ENCODE data around the gene SLC25A15. TPM values are rescaled to one million over a fixed set of nuclear protein-coding genes. Genes with fewer than 3 reads are reported as not detected.

Gene SLC25A15
- 10 to 100 TPM in 1 of 2 donors, 1 to 10 TPM in 1; 6.2 to 15.3 TPM for total RNA-seq

- Mint-ChIP-seq H3K4me3 (peak within 1 kb of the TSS; percentile 59), H3K4me1 (ENCODE audit: low read depth in 2 of 2) (peaks cover 0 to 5% of the 10 kb centered on the region in 2 donors), H3K27ac (peak within 1 kb of the TSS; percentile 26 to 37), H3K27me3 (no peaks in the 10 kb centered on the region), H3K9me3 (no peaks in the 10 kb centered on the region), H3K36me3 (no peaks in the 10 kb centered on the region)
- DNase-seq (ENCODE audit: low spot score): peak; percentile 87
- peak; percentile 96 to 97 for ATAC-seq
These were observed at the start of gene SLC25A15 for GRCh38 chr13:40789275-40790153. TSS of gene SLC25A15 (plus strand) at chr13:40789611. CDS start at chr13:40793227, 3,616 bp downstream.

- ATAC-seq: no peak
- Mint-ChIP-seq H3K27ac (no peak overlapping the region), H3K9me3 (no peaks in the 10 kb centered on the region), H3K4me3 (no peak overlapping the region), H3K36me3 (peaks cover 5% of the 10 kb centered on the region), H3K4me1 (ENCODE audit: low read depth in 2 of 2) (no peaks in the 10 kb centered on the region), H3K27me3 (no peaks in the 10 kb centered on the region)
- DNase-seq (ENCODE audit: low spot score): no peak
These were observed 40.1 kb upstream of the SLC25A15 start for GRCh38 chr13:40749327-40749726.

GRCh38 chr13:40755082-40755700, 34.2 kb upstream of the SLC25A15 start:
- Mint-ChIP-seq H3K4me1 (ENCODE audit: low read depth in 2 of 2) (no peaks in the 10 kb centered on the region), H3K27ac (no peak overlapping the region), H3K27me3 (no peaks in the 10 kb centered on the region), H3K4me3 (no peak overlapping the region), H3K9me3 (no peaks in the 10 kb centered on the region), H3K36me3 (peaks cover 16% of the 10 kb centered on the region)
- no peak for DNase-seq (ENCODE audit: low spot score)
- no peak for ATAC-seq

- Mint-ChIP-seq H3K36me3 (peaks cover 16% of the 10 kb centered on the region), H3K27ac (no peak overlapping the region)
- ATAC-seq: no peak
These were observed 33.4 kb upstream of the SLC25A15 start for GRCh38 chr13:40756042-40756441.

GRCh38 chr13:40758811-40759210, 30.6 kb upstream of the SLC25A15 start:
- Mint-ChIP-seq H3K4me1 (ENCODE audit: low read depth in 2 of 2) (peaks cover 8 to 9% of the 10 kb centered on the region in 2 donors), H3K9me3 (no peaks in the 10 kb centered on the region)
- no peak for ATAC-seq

More at GRCh38 chr13:40756042-40756441, 33.4 kb upstream of the SLC25A15 start:
- no peak for DNase-seq (ENCODE audit: low spot score)
- H3K4me1 Mint-ChIP-seq (ENCODE audit: low read depth in 2 of 2): no peaks in the 10 kb centered on the region
- no peaks in the 10 kb centered on the region for H3K27me3 Mint-ChIP-seq
- no peak overlapping the region for H3K4me3 Mint-ChIP-seq
- no peaks in the 10 kb centered on the region for H3K9me3 Mint-ChIP-seq

GRCh38 chr13:40762849-40763248, 26.6 kb upstream of the SLC25A15 start:
- no peaks in the 10 kb centered on the region for H3K27me3 Mint-ChIP-seq
- peaks cover 5% of the 10 kb centered on the region for H3K36me3 Mint-ChIP-seq
- peaks cover 9 to 14% of the 10 kb centered on the region in 2 donors for H3K4me1 Mint-ChIP-seq (ENCODE audit: low read depth in 2 of 2)
- H3K27ac Mint-ChIP-seq: no peak overlapping the region
- no peaks in the 10 kb centered on the region for H3K9me3 Mint-ChIP-seq
- ATAC-seq (no peak), DNase-seq (ENCODE audit: low spot score) (no peak)
- no peak overlapping the region for H3K4me3 Mint-ChIP-seq

More at GRCh38 chr13:40758811-40759210, 30.6 kb upstream of the SLC25A15 start:
- Mint-ChIP-seq H3K27me3 (no peaks in the 10 kb centered on the region), H3K36me3 (peaks cover 11% of the 10 kb centered on the region), H3K4me3 (no peak overlapping the region), H3K27ac (peak overlapping the region in 1 of 2 donors; percentile 24)
- DNase-seq (ENCODE audit: low spot score): no peak

GRCh38 chr13:40764587-40765403, 24.6 kb upstream of the SLC25A15 start:
- Mint-ChIP-seq H3K4me1 (ENCODE audit: low read depth in 2 of 2) (peaks cover 13 to 17% of the 10 kb centered on the region in 2 donors), H3K36me3 (no peaks in the 10 kb centered on the region), H3K27ac (peak overlapping the region; percentile 47 to 62), H3K4me3 (no peak overlapping the region), H3K9me3 (no peaks in the 10 kb centered on the region), H3K27me3 (no peaks in the 10 kb centered on the region)
- ATAC-seq (peak; percentile 20 to 43), DNase-seq (ENCODE audit: low spot score) (no peak)

GRCh38 chr13:40765602-40766001, 23.8 kb upstream of the SLC25A15 start:
- Mint-ChIP-seq H3K4me3 (no peak overlapping the region), H3K9me3 (no peaks in the 10 kb centered on the region), H3K27ac (no peak overlapping the region), H3K27me3 (no peaks in the 10 kb centered on the region), H3K4me1 (ENCODE audit: low read depth in 2 of 2) (peaks cover 21 to 25% of the 10 kb centered on the region in 2 donors), H3K36me3 (no peaks in the 10 kb centered on the region)
- ATAC-seq (no peak), DNase-seq (ENCODE audit: low spot score) (no peak)

GRCh38 chr13:40769970-40770369, 19.4 kb upstream of the SLC25A15 start:
- Mint-ChIP-seq H3K27me3 (no peaks in the 10 kb centered on the region), H3K36me3 (no peaks in the 10 kb centered on the region), H3K4me3 (peak overlapping the region; percentile 88), H3K9me3 (no peaks in the 10 kb centered on the region), H3K4me1 (ENCODE audit: low read depth in 2 of 2) (peaks cover 13 to 15% of the 10 kb centered on the region in 2 donors), H3K27ac (peak overlapping the region; percentile 86 to 98)
- no peak for ATAC-seq
- no peak for DNase-seq (ENCODE audit: low spot score)

- H3K27me3 Mint-ChIP-seq: no peaks in the 10 kb centered on the region
- no peaks in the 10 kb centered on the region for H3K9me3 Mint-ChIP-seq
- DNase-seq (ENCODE audit: low spot score) (no peak), ATAC-seq (no peak)
- H3K27ac Mint-ChIP-seq: peak overlapping the region; percentile 86 to 98
- H3K4me1 Mint-ChIP-seq (ENCODE audit: low read depth in 2 of 2): peaks cover 14 to 15% of the 10 kb centered on the region in 2 donors
- peak overlapping the region; percentile 88 for H3K4me3 Mint-ChIP-seq
- H3K36me3 Mint-ChIP-seq: no peaks in the 10 kb centered on the region
These were observed 18.8 kb upstream of the SLC25A15 start for GRCh38 chr13:40770609-40770933.

- Mint-ChIP-seq H3K36me3 (no peaks in the 10 kb centered on the region), H3K9me3 (no peaks in the 10 kb centered on the region), H3K27ac (peak within 1 kb of the TSS; percentile 86 to 98), H3K27me3 (no peaks in the 10 kb centered on the region), H3K4me3 (peak within 1 kb of the TSS; percentile 88), H3K4me1 (ENCODE audit: low read depth in 2 of 2) (peaks cover 19 to 20% of the 10 kb centered on the region in 2 donors)
- DNase-seq (ENCODE audit: low spot score) (peak; percentile 97), ATAC-seq (peak; percentile 100)
These were observed 18.3 kb upstream of the SLC25A15 start, which contains the start of gene MRPS31 for GRCh38 chr13:40770934-40771618. TSS of gene MRPS31 (minus strand) at chr13:40771190. CDS start at chr13:40771136, 54 bp downstream.

GRCh38 chr13:40772765-40773473, 16.5 kb upstream of the SLC25A15 start:
- Mint-ChIP-seq H3K27me3 (no peaks in the 10 kb centered on the region), H3K4me3 (no peak overlapping the region), H3K36me3 (no peaks in the 10 kb centered on the region), H3K4me1 (ENCODE audit: low read depth in 2 of 2) (peaks cover 35 to 37% of the 10 kb centered on the region in 2 donors), H3K9me3 (no peaks in the 10 kb centered on the region), H3K27ac (no peak overlapping the region)
- ATAC-seq (no peak), DNase-seq (ENCODE audit: low spot score) (no peak)
